NT2/D1 (cell line): Measurements from ENCODE around the gene MADD.

Experiments used
- YY1 ChIP-seq: IDR thresholded peaks from 2 replicates; pipeline ENCODE4 v1.6.1; 2011; ENCODE audit not compliant: insufficient read length, insufficient read depth
- ZNF274 ChIP-seq: IDR thresholded peaks from 2 replicates; pipeline ENCODE4 v1.6.1; 2011; ENCODE audit warnings: mild to moderate bottlenecking, low read depth, low read length

- no peak for TF ChIP-seq YY1
- TF ChIP-seq ZNF274 = no peak
Measured at GRCh38 chr11:47289856-47290255, 19.9 kb downstream of the MADD start.
